Liver (tissue), 3 donors: Measurements from ENCODE around the gene MYBPC2.

Source experiments
- ATF3 ChIP-seq: IDR thresholded peaks from 2 replicates; pipeline ENCODE4 v1.6.1; 2016; ENCODE audit warnings: antibody characterized with exemption
- CTCF ChIP-seq: fragments of 150-350 bp; IDR thresholded peaks from 2 replicates; pipeline ENCODE4 v1.5.1; 2017; ENCODE audit warnings: improper control_type of control experiment, low read depth, low read length; ENCODE audit not compliant: missing input control
- EGR1 ChIP-seq, 2 donors: IDR thresholded peaks; 2 replicates each; pipeline ENCODE4 v1.6.1; 2016 to 2018; ENCODE audit warnings: antibody characterized with exemption in 2 of 2, low read depth in 2 of 2
- FOXA1 ChIP-seq: IDR thresholded peaks from 2 replicates; pipeline ENCODE4 v1.6.1; 2016; ENCODE audit warnings: antibody characterized with exemption
- FOXA2 ChIP-seq: IDR thresholded peaks from 2 replicates; pipeline ENCODE4 v1.6.1; 2016; ENCODE audit warnings: antibody characterized with exemption
- GABPA ChIP-seq, 2 donors: IDR thresholded peaks in 1 of 2; conservative IDR thresholded peaks in 1 of 2; 2 replicates each; pipeline ENCODE4 v1.6.1; 2016; ENCODE audit warnings: antibody characterized with exemption in 2 of 2, mild to moderate bottlenecking in 1 of 2, moderate library complexity in 1 of 2
- RAD21 ChIP-seq, 2 donors: IDR thresholded peaks; 2 replicates each; pipeline ENCODE4 v1.6.1; 2016; ENCODE audit warnings: antibody characterized with exemption in 2 of 2, mild to moderate bottlenecking in 2 of 2
- RXRA ChIP-seq, 2 donors: IDR thresholded peaks; 2 replicates each; pipeline ENCODE4 v1.6.1; 2017 to 2018; ENCODE audit warnings: antibody characterized with exemption in 2 of 2, mild to moderate bottlenecking in 1 of 2
- SP1 ChIP-seq: IDR thresholded peaks from 2 replicates; pipeline ENCODE4 v1.6.1; 2018; ENCODE audit warnings: antibody characterized with exemption, mild to moderate bottlenecking
- TAF1 ChIP-seq: conservative IDR thresholded peaks from 2 replicates; pipeline ENCODE4 v1.6.1; 2016; ENCODE audit warnings: antibody characterized with exemption, mild to moderate bottlenecking
- YY1 ChIP-seq: IDR thresholded peaks from 2 replicates; pipeline ENCODE4 v1.6.1; 2016; ENCODE audit warnings: antibody characterized with exemption, mild to moderate bottlenecking
- TF ChIP-seq, protein P1 (sequence below): IDR thresholded peaks from 2 replicates; pipeline ENCODE4 v1.6.1; 2016; ENCODE audit warnings: antibody characterized with exemption
- TF ChIP-seq, protein P2 (sequence below): IDR thresholded peaks from 2 replicates; pipeline ENCODE4 v1.6.1; 2016; ENCODE audit warnings: antibody characterized with exemption, mild to moderate bottlenecking
- TF ChIP-seq, protein P3 (sequence below): IDR thresholded peaks from 2 replicates; pipeline ENCODE4 v1.6.1; 2016; ENCODE audit warnings: antibody characterized with exemption
- donor health status: healthy.
- donor health status: healthy.

GRCh38 chr19:50412419-50412818, 20.3 kb upstream of the MYBPC2 start:
- TF ChIP-seq CTCF, result no peak
- TF ChIP-seq, protein P1, sequence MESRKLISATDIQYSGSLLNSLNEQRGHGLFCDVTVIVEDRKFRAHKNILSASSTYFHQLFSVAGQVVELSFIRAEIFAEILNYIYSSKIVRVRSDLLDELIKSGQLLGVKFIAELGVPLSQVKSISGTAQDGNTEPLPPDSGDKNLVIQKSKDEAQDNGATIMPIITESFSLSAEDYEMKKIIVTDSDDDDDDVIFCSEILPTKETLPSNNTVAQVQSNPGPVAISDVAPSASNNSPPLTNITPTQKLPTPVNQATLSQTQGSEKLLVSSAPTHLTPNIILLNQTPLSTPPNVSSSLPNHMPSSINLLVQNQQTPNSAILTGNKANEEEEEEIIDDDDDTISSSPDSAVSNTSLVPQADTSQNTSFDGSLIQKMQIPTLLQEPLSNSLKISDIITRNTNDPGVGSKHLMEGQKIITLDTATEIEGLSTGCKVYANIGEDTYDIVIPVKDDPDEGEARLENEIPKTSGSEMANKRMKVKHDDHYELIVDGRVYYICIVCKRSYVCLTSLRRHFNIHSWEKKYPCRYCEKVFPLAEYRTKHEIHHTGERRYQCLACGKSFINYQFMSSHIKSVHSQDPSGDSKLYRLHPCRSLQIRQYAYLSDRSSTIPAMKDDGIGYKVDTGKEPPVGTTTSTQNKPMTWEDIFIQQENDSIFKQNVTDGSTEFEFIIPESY, result no peak
- TF ChIP-seq, protein P2, sequence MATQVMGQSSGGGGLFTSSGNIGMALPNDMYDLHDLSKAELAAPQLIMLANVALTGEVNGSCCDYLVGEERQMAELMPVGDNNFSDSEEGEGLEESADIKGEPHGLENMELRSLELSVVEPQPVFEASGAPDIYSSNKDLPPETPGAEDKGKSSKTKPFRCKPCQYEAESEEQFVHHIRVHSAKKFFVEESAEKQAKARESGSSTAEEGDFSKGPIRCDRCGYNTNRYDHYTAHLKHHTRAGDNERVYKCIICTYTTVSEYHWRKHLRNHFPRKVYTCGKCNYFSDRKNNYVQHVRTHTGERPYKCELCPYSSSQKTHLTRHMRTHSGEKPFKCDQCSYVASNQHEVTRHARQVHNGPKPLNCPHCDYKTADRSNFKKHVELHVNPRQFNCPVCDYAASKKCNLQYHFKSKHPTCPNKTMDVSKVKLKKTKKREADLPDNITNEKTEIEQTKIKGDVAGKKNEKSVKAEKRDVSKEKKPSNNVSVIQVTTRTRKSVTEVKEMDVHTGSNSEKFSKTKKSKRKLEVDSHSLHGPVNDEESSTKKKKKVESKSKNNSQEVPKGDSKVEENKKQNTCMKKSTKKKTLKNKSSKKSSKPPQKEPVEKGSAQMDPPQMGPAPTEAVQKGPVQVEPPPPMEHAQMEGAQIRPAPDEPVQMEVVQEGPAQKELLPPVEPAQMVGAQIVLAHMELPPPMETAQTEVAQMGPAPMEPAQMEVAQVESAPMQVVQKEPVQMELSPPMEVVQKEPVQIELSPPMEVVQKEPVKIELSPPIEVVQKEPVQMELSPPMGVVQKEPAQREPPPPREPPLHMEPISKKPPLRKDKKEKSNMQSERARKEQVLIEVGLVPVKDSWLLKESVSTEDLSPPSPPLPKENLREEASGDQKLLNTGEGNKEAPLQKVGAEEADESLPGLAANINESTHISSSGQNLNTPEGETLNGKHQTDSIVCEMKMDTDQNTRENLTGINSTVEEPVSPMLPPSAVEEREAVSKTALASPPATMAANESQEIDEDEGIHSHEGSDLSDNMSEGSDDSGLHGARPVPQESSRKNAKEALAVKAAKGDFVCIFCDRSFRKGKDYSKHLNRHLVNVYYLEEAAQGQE, result no peak
- TF ChIP-seq TAF1, result no peak
- TF ChIP-seq YY1, result no peak
- TF ChIP-seq GABPA (IDR thresholded peaks at IDR 0.05 in 1 of 2, conservative IDR thresholded peaks at IDR 0.05 in 1 of 2), result no peak
- TF ChIP-seq, protein P3, sequence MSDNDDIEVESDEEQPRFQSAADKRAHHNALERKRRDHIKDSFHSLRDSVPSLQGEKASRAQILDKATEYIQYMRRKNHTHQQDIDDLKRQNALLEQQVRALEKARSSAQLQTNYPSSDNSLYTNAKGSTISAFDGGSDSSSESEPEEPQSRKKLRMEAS, result no peak
- TF ChIP-seq ATF3, result no peak
- TF ChIP-seq RAD21 (IDR thresholded peaks at IDR 0.05), result no peak
- TF ChIP-seq SP1, result no peak
- no peak for TF ChIP-seq RXRA (IDR thresholded peaks at IDR 0.05)
- TF ChIP-seq EGR1 (IDR thresholded peaks at IDR 0.05; ENCODE audit: low read depth in 2 of 2), result no peak
- no peak for TF ChIP-seq FOXA2
- TF ChIP-seq FOXA1, result no peak
